H9 (cell line): ENCODE data around the gene NT5C2. TPM values are rescaled to one million over a fixed set of nuclear protein-coding genes. Genes with fewer than 3 reads are reported as not detected.

Source experiments
- DNase-seq: peaks from one replicate; pipeline ENCODE4 v3.0.0-alpha.2; 2017
- H2AFZ ChIP-seq: one replicate; pipeline ENCODE4 v1.6.1; 2013; ENCODE audit warnings: mild to moderate bottlenecking, low read length, control low read depth, moderate library complexity
- H2AK5ac ChIP-seq: 2 replicates; pipeline ENCODE4 v1.6.1; 2013; ENCODE audit warnings: low read length, control low read depth, mixed read lengths; ENCODE audit not compliant: insufficient read length
- H2BK120ac ChIP-seq: one replicate; pipeline ENCODE4 v1.6.1; 2013; ENCODE audit warnings: low read depth, mild to moderate bottlenecking, low read length, control low read depth, inconsistent platforms; ENCODE audit not compliant: poor library complexity, severe bottlenecking
- H2BK12ac ChIP-seq: 2 replicates; pipeline ENCODE4 v1.6.1; 2013; ENCODE audit warnings: low read length, control low read depth, mixed read lengths, low read depth; ENCODE audit not compliant: insufficient read length
- H2BK15ac ChIP-seq: 2 replicates; pipeline ENCODE4 v1.6.1; 2013; ENCODE audit warnings: low read depth, low read length, control low read depth
- H2BK20ac ChIP-seq: one replicate; pipeline ENCODE4 v1.6.1; 2013; ENCODE audit warnings: low read depth, mild to moderate bottlenecking, low read length, control low read depth, inconsistent platforms; ENCODE audit not compliant: poor library complexity, severe bottlenecking
- H2BK5ac ChIP-seq: 2 replicates; pipeline ENCODE4 v1.6.1; 2013; ENCODE audit warnings: low read length, control low read depth, mixed read lengths; ENCODE audit not compliant: insufficient read length
- H3K14ac ChIP-seq: 2 replicates; pipeline ENCODE4 v1.6.1; 2013; ENCODE audit warnings: low read length, control low read depth; ENCODE audit not compliant: insufficient read depth
- H3K18ac ChIP-seq: 2 replicates; pipeline ENCODE4 v1.6.1; 2013; ENCODE audit warnings: low read depth, mild to moderate bottlenecking, mixed read lengths, low read length, control low read depth; ENCODE audit not compliant: insufficient read length
- H3K23ac ChIP-seq: 2 replicates; pipeline ENCODE4 v1.6.1; 2013; ENCODE audit warnings: low read length, control low read depth, mixed read lengths, low read depth; ENCODE audit not compliant: insufficient read length
- H3K23me2 ChIP-seq: 2 replicates; pipeline ENCODE4 v1.6.1; 2013; ENCODE audit warnings: low read depth, mild to moderate bottlenecking, mixed read lengths, low read length, control low read depth; ENCODE audit not compliant: insufficient read length, poor library complexity, severe bottlenecking
- H3K27ac ChIP-seq: 2 replicates; pipeline ENCODE4 v1.5.1; 2013; ENCODE audit warnings: low read length, control low read depth, mixed read lengths, low read depth; ENCODE audit not compliant: insufficient read length
- H3K27me3 ChIP-seq: 2 replicates; pipeline ENCODE4 v1.6.1; 2013; ENCODE audit warnings: low read length, control low read depth, inconsistent platforms; ENCODE audit not compliant: insufficient read depth
- H3K4ac ChIP-seq: 2 replicates; pipeline ENCODE4 v1.6.1; 2013; ENCODE audit warnings: low read depth, mild to moderate bottlenecking, control low read depth, inconsistent platforms, low read length, moderate library complexity
- H3K4me1 ChIP-seq: 2 replicates; pipeline ENCODE4 v1.6.1; 2013; ENCODE audit warnings: low read length, control low read depth, inconsistent platforms; ENCODE audit not compliant: insufficient read depth
- H3K4me2 ChIP-seq: 2 replicates; pipeline ENCODE4 v1.6.1; 2013; ENCODE audit warnings: low read length, control low read depth, mixed read lengths; ENCODE audit not compliant: insufficient read length, insufficient read depth
- H3K56ac ChIP-seq: 2 replicates; pipeline ENCODE4 v1.6.1; 2013; ENCODE audit warnings: low read depth, mild to moderate bottlenecking, mixed read lengths, low read length, control low read depth; ENCODE audit not compliant: insufficient read length
- H3K79me1 ChIP-seq: 2 replicates; pipeline ENCODE4 v1.6.1; 2013; ENCODE audit warnings: low read depth, mild to moderate bottlenecking, moderate library complexity, low read length, control low read depth, inconsistent platforms; ENCODE audit not compliant: insufficient read depth, poor library complexity, severe bottlenecking
- H3K79me2 ChIP-seq: 2 replicates; pipeline ENCODE4 v1.6.1; 2013; ENCODE audit warnings: low read length, control low read depth, inconsistent platforms; ENCODE audit not compliant: insufficient read depth
- H3K9ac ChIP-seq: 2 replicates; pipeline ENCODE4 v1.6.1; 2013; ENCODE audit warnings: low read length, control low read depth, mixed read lengths; ENCODE audit not compliant: insufficient read length; ENCODE audit errors: extremely low read depth
- H3K9me3 ChIP-seq: one replicate; pipeline ENCODE4 v1.6.1; 2013; ENCODE audit warnings: low read depth, low read length, inconsistent platforms; ENCODE audit not compliant: control insufficient read depth
- H3T11ph ChIP-seq: one replicate; pipeline ENCODE4 v1.6.1; 2013; ENCODE audit warnings: mild to moderate bottlenecking, low read length, control low read depth, inconsistent platforms
- H4K20me1 ChIP-seq: one replicate; pipeline ENCODE4 v1.6.1; 2013; ENCODE audit not compliant: control insufficient read depth, insufficient read length, insufficient read depth
- H4K5ac ChIP-seq: 2 replicates; pipeline ENCODE4 v1.6.1; 2013; ENCODE audit warnings: low read depth, mild to moderate bottlenecking, mixed read lengths, low read length, control low read depth; ENCODE audit not compliant: insufficient read length
- H4K8ac ChIP-seq: replicated peaks from 2 replicates; pipeline ENCODE4 v1.6.1; 2013; ENCODE audit warnings: low read length, control low read depth, mixed read lengths, low read depth; ENCODE audit not compliant: insufficient read length
- H4K91ac ChIP-seq: 2 replicates; pipeline ENCODE4 v1.6.1; 2013; ENCODE audit warnings: low read depth, mild to moderate bottlenecking, moderate library complexity, mixed read lengths, low read length, control low read depth; ENCODE audit not compliant: insufficient read length
- H3K27ac Mint-ChIP-seq, 3 experiments: 2 replicates in 2 of 3; 3 replicates in 1 of 3; pipeline ENCODE4 v1.8.0; 2020 to 2021; ENCODE audit warnings: mixed read lengths in 3 of 3, mild to moderate bottlenecking in 1 of 3, moderate library complexity in 1 of 3
- H3K27me3 Mint-ChIP-seq: 2 replicates; pipeline ENCODE4 v1.8.0; 2021; ENCODE audit warnings: low read depth, mild to moderate bottlenecking, moderate library complexity, mixed read lengths
- H3K36me3 Mint-ChIP-seq, 3 experiments: 2 replicates in 2 of 3; 3 replicates in 1 of 3; pipeline ENCODE4 v1.8.0; 2020 to 2021; ENCODE audit warnings: low read depth in 3 of 3, mixed read lengths in 3 of 3; ENCODE audit not compliant: insufficient read depth in 1 of 3
- H3K4me1 Mint-ChIP-seq, 2 experiments: 2 replicates each; pipeline ENCODE4 v1.8.0; 2020; ENCODE audit warnings: mixed read lengths in 2 of 2
- H3K4me3 Mint-ChIP-seq, 2 experiments: 2 replicates in 1 of 2; 3 replicates in 1 of 2; pipeline ENCODE4 v1.8.0; 2020 to 2021; ENCODE audit warnings: mild to moderate bottlenecking in 2 of 2, mixed read lengths in 2 of 2, moderate library complexity in 1 of 2
- H3K9me3 Mint-ChIP-seq, 2 experiments: 2 replicates in 1 of 2; 3 replicates in 1 of 2; pipeline ENCODE4 v1.8.0; 2020; ENCODE audit warnings: mild to moderate bottlenecking in 2 of 2, mixed read lengths in 2 of 2, moderate library complexity in 1 of 2
- CTCF ChIP-seq: fragments of 200-600 bp; sonication (generic); conservative IDR thresholded peaks from 3 replicates; pipeline ENCODE4 v1.8.0; 2021; ENCODE audit warnings: antibody characterized with exemption, mild to moderate bottlenecking
- WGBS: extraction: QIAGEN DNeasy Blood & Tissue Kit; methylation state at CpG from one replicate; pipeline ENCODE4 v1.1.7; 2013; ENCODE audit warnings: missing lambda C conversion rate, low lambda C conversion rate, mixed read lengths; ENCODE audit not compliant: insufficient read length; ENCODE audit errors: extremely low coverage; 5-methylcytosine and 5-hydroxymethylcytosine counted together
- total RNA-seq: library from RNA; stranded (reverse); gene quantifications from 2 replicates; pipeline ENCODE4 v1.2.1, GENCODE V29; 2021

Gene NT5C2
- total RNA-seq, 1 experiment from 2014 or later, result 69.6 TPM

GRCh38 chr10:103060575-103060974 is 132.5 kb downstream of the NT5C2 start:
- Histone ChIP-seq H3K56ac (no peak overlapping the region), H2BK120ac (no peak overlapping the region), H4K20me1 (no peaks in the 10 kb centered on the region), H3K9ac (no peak overlapping the region), H3K4me2 (no peak overlapping the region), H2BK5ac (no peak overlapping the region), H3K27ac (no peak overlapping the region), H3K23me2 (no peaks in the 10 kb centered on the region), H3K27me3 (no peaks in the 10 kb centered on the region), H3K79me2 (no peaks in the 10 kb centered on the region), H2BK20ac (no peak overlapping the region), H3K14ac (no peak overlapping the region), H4K91ac (no peak overlapping the region), H3T11ph (no peak overlapping the region), H3K18ac (no peak overlapping the region), H4K5ac (no peak overlapping the region), H3K9me3 (no peaks in the 10 kb centered on the region), H3K4me1 (no peaks in the 10 kb centered on the region), H3K4ac (no peak overlapping the region), H2BK12ac (no peak overlapping the region), H4K8ac (no peak overlapping the region), H3K23ac (no peak overlapping the region), H3K79me1 (no peaks in the 10 kb centered on the region), H2AK5ac (no peak overlapping the region), H2AFZ (no peak overlapping the region), H2BK15ac (no peak overlapping the region)
- H3K9me3 Mint-ChIP-seq, result no peaks in the 10 kb centered on the region
- peaks cover 0 to 12% (median 2%) of the 10 kb centered on the region in 3 experiments; a peak in 2 of 7 replicates for H3K36me3 Mint-ChIP-seq
- H3K4me3 Mint-ChIP-seq, result no peak overlapping the region
- H3K27ac Mint-ChIP-seq, result no peak overlapping the region
- DNase-seq, result no peak
- no peaks in the 10 kb centered on the region for H3K27me3 Mint-ChIP-seq
- H3K4me1 Mint-ChIP-seq, result peaks cover 9% of the 10 kb centered on the region in 2 experiments
- no CpG with 5 or more reads among the region's 2 CpGs for WGBS
- TF ChIP-seq CTCF, result no peak
